ENCODE measurements around the gene GALNT14. TPM values are rescaled to one million over a fixed set of nuclear protein-coding genes. Genes with fewer than 3 reads are reported as not detected.

Gene GALNT14
- total RNA-seq, 1 experiment from 2014 or later: 2.7 TPM

- Histone ChIP-seq H3K4ac (ENCODE audit: low read depth, low read length) (no peak overlapping the region), H3K79me1 (ENCODE audit: insufficient read depth, low read depth, low read length, poor library complexity, severe bottlenecking) (no peaks in the 10 kb centered on the region), H4K91ac (ENCODE audit: insufficient read length, low read depth, low read length) (no peak overlapping the region), H3K18ac (ENCODE audit: insufficient read length, low read depth, low read length) (no peak overlapping the region), H2AK5ac (ENCODE audit: insufficient read length, low read length) (no peak overlapping the region), H2BK120ac (ENCODE audit: low read depth, low read length, poor library complexity, severe bottlenecking) (no peak overlapping the region), H3K4me1 (ENCODE audit: insufficient read depth, low read length) (no peaks in the 10 kb centered on the region), H3K56ac (ENCODE audit: insufficient read length, low read depth, low read length) (no peak overlapping the region), H3K9me3 (ENCODE audit: control insufficient read depth, low read depth, low read length) (no peaks in the 10 kb centered on the region), H3K79me2 (ENCODE audit: insufficient read depth, low read length) (no peaks in the 10 kb centered on the region), H3K27ac (ENCODE audit: insufficient read length, low read depth, low read length) (no peak overlapping the region), H3T11ph (ENCODE audit: low read length) (no peak overlapping the region), H2AFZ (ENCODE audit: low read length) (no peak overlapping the region), H3K23me2 (ENCODE audit: insufficient read length, low read depth, low read length, poor library complexity, severe bottlenecking) (no peaks in the 10 kb centered on the region), H3K4me2 (ENCODE audit: insufficient read depth, insufficient read length, low read length) (no peak overlapping the region), H2BK5ac (ENCODE audit: insufficient read length, low read length) (no peak overlapping the region), H4K8ac (replicated peaks; ENCODE audit: insufficient read length, low read depth, low read length) (no peak overlapping the region), H3K14ac (ENCODE audit: insufficient read depth, low read length) (peak overlapping the region; percentile 5; the same call in 1 of the 2 replicates), H4K5ac (ENCODE audit: insufficient read length, low read depth, low read length) (no peak overlapping the region), H4K20me1 (ENCODE audit: control insufficient read depth, insufficient read depth, insufficient read length) (no peaks in the 10 kb centered on the region), H3K27me3 (ENCODE audit: insufficient read depth, low read length) (no peaks in the 10 kb centered on the region), H3K9ac (ENCODE audit: extremely low read depth, insufficient read length, low read length) (no peak overlapping the region), H2BK20ac (ENCODE audit: low read depth, low read length, poor library complexity, severe bottlenecking) (no peak overlapping the region), H3K23ac (ENCODE audit: insufficient read length, low read depth, low read length) (no peak overlapping the region), H2BK12ac (ENCODE audit: insufficient read length, low read depth, low read length) (no peak overlapping the region), H2BK15ac (ENCODE audit: low read depth, low read length) (no peak overlapping the region)
- no peaks in the 10 kb centered on the region for H3K4me1 Mint-ChIP-seq
- no peak overlapping the region; a peak in 1 of 7 replicates for H3K27ac Mint-ChIP-seq
- no peak for TF ChIP-seq CTCF (conservative IDR thresholded peaks at IDR 0.05)
- no peak overlapping the region for H3K4me3 Mint-ChIP-seq
- no CpG with 5 or more reads among the region's 9 CpGs for WGBS (ENCODE audit: extremely low coverage, insufficient read length, low lambda C conversion rate)
- H3K36me3 Mint-ChIP-seq (ENCODE audit: insufficient read depth in 1 of 3, low read depth in 3 of 3): no peaks in the 10 kb centered on the region
- no peaks in the 10 kb centered on the region for H3K9me3 Mint-ChIP-seq
- DNase-seq: peak; percentile 6
- H3K27me3 Mint-ChIP-seq (ENCODE audit: low read depth): no peaks in the 10 kb centered on the region; the same call in 1 of the 2 replicates
Measured at GRCh38 chr2:31051258-31052140, 86.7 kb downstream of the GALNT14 start.

Measured in H9 (cell line).